Upper lobe of right lung (tissue), 1 donor: Measurements from ENCODE around the gene DAAM1. TPM values are rescaled to one million over a fixed set of nuclear protein-coding genes. Genes with fewer than 3 reads are reported as not detected.

ENCODE experiments used
- ATAC-seq: fragments of 200-7000 bp; cut with Tn5 transposase; one replicate; pipeline ENCODE4 v1.9.1; 2020; ENCODE audit warnings: mild to moderate bottlenecking, moderate library complexity
- DNase-seq: peaks from one replicate; pipeline ENCODE4 v3.0.0-alpha.2; 2020
- H3K27ac ChIP-seq: fragments of 200-600 bp; one replicate; pipeline ENCODE4 v1.8.0; 2022
- H3K27me3 ChIP-seq: fragments of 200-600 bp; one replicate; pipeline ENCODE4 v1.8.0; 2022; ENCODE audit warnings: mild to moderate bottlenecking
- H3K36me3 ChIP-seq: fragments of 200-600 bp; one replicate; pipeline ENCODE4 v1.8.0; 2022
- H3K4me1 ChIP-seq: fragments of 200-600 bp; one replicate; pipeline ENCODE4 v1.8.0; 2022
- H3K4me3 ChIP-seq: fragments of 200-600 bp; one replicate; pipeline ENCODE4 v1.8.0; 2022; ENCODE audit warnings: mild to moderate bottlenecking
- H3K9me3 ChIP-seq: fragments of 200-600 bp; one replicate; pipeline ENCODE4 v1.8.0; 2022
- intact Hi-C: fragments of 100-400 bp; cut with DNase I; formaldehyde crosslinking; loops from one replicate; pipeline ENCODE4 v1.11.0; 2022
- total RNA-seq: library from RNA; stranded (reverse); fragmentation: NEBNext Ultra II Directional; extraction: Animal tissue kit (Norgen Biotek cat#: 25700); gene quantifications from one replicate; pipeline ENCODE4 v1.2.1, GENCODE V29; 2021
- TF ChIP-seq, protein P1 (sequence below): fragments of 200-600 bp; IDR thresholded peaks from one replicate; pipeline ENCODE4 v1.8.0; 2022; ENCODE audit warnings: antibody characterized with exemption
- donor health status: DM: no; HTN: yes; CAD: no; lungs with severe emphysema.

DAAM1 gene
- total RNA-seq, 1 donor from 2014 or later, result 51.2 TPM

DNA sequence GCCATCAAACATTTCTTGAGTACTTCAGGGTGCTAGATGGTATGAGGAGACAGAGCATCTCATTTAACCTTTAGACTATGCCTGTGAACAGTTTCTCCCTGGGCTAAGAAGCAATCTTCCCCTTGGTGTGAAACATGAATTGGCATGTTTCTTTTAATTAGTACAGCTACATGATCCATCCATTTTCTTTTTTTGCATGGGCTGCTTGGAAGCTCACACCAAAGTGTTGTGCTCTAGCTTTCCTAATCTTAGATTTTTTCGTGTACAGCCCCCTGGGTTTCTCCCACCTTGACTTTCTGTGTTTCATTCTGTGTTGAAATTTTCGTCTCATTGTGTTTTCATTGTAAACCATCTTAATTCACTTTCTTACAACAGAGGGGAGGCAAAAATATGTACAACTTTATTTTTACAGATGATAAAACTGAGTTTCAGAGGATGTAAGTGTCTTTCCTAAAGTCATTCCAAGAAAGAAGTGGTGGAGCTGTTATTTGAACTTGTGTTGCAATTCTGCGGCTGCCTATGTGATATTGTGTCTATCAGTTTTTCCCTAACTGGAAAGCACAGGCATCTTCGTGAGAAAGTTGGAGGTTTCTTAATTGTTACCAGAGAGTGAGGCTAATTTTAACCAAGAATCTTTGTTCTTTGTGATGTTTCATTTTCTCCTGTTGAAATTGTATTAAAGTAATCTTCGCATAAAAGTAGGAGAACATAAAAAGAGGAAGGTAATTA is 64.5 kb downstream of the DAAM1 start:
- Histone ChIP-seq H3K4me3 (no peak overlapping the region), H3K36me3 (no peaks in the 10 kb centered on the region), H3K27me3 (no peaks in the 10 kb centered on the region), H3K27ac (peak overlapping the region; percentile 88), H3K9me3 (no peaks in the 10 kb centered on the region), H3K4me1 (peaks cover 48% of the 10 kb centered on the region)
- intact Hi-C loops, result no loop called here
- TF ChIP-seq, protein P1, sequence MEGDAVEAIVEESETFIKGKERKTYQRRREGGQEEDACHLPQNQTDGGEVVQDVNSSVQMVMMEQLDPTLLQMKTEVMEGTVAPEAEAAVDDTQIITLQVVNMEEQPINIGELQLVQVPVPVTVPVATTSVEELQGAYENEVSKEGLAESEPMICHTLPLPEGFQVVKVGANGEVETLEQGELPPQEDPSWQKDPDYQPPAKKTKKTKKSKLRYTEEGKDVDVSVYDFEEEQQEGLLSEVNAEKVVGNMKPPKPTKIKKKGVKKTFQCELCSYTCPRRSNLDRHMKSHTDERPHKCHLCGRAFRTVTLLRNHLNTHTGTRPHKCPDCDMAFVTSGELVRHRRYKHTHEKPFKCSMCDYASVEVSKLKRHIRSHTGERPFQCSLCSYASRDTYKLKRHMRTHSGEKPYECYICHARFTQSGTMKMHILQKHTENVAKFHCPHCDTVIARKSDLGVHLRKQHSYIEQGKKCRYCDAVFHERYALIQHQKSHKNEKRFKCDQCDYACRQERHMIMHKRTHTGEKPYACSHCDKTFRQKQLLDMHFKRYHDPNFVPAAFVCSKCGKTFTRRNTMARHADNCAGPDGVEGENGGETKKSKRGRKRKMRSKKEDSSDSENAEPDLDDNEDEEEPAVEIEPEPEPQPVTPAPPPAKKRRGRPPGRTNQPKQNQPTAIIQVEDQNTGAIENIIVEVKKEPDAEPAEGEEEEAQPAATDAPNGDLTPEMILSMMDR, result no peak
- ATAC-seq (no peak), DNase-seq (no peak)

DNA sequence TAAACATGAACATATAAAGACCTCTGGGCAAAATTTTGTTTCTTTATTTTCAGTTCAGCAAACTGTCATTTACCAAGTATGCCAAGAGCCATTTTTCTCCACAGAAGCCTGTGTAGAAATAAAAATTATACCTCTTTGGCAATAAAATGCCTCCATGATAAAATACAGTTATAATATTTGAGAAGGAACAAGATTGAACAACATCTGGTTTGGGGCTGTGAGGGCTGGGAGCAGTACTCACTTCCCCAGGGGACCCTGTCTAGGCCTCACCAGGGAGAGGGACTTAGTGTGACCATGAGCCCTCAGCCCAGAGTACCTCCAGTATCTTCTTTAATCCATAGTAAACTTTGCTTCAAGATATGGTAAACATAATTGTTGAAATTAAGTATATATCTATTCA is 65.1 kb downstream of the DAAM1 start:
- Histone ChIP-seq H3K4me1 (peaks cover 48% of the 10 kb centered on the region), H3K9me3 (no peaks in the 10 kb centered on the region), H3K27me3 (no peaks in the 10 kb centered on the region), H3K4me3 (no peak overlapping the region), H3K36me3 (no peaks in the 10 kb centered on the region), H3K27ac (peak overlapping the region; percentile 88)
- TF ChIP-seq, protein P1, result no peak
- intact Hi-C loops, result no loop called here
- DNase-seq, result no peak
- no peak for ATAC-seq

DNA sequence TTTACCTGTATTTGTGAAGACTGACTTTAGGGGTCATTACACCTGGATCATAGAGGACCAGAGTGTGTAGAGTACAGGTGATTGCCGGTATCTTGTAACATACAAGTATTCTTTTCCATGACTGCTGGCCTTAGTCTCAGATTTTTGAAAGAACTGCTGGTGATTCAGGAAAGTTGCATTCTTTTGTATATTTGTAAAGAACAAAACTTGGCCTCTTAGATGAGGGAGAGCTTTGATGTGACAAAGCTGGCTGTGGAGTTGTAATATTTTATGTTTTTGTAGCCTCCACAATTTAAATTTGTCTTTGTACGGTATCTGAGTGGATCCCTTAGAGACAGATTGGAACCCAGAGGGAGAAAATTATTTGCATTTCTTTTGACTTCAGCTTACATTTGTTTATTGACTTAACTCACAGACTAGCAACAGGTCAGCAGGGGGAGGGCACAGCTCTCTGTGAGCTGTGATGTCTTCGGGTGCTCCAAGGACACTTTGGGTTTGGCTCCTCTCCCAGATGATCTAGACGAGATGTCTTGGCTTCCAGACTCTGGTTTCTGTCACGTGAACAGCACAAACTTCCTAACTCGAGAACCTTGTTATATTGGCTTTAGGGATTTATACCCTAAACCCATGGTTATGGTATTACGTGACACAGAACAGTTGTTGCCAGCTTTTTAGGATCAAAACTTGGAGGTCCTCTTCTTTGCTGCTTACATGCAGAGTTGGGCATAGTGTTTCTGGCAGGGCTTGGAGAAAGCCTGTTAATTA is 65.9 kb downstream of the DAAM1 start:
- no peak for DNase-seq
- H3K4me1 ChIP-seq, result peaks cover 48% of the 10 kb centered on the region

DNA sequence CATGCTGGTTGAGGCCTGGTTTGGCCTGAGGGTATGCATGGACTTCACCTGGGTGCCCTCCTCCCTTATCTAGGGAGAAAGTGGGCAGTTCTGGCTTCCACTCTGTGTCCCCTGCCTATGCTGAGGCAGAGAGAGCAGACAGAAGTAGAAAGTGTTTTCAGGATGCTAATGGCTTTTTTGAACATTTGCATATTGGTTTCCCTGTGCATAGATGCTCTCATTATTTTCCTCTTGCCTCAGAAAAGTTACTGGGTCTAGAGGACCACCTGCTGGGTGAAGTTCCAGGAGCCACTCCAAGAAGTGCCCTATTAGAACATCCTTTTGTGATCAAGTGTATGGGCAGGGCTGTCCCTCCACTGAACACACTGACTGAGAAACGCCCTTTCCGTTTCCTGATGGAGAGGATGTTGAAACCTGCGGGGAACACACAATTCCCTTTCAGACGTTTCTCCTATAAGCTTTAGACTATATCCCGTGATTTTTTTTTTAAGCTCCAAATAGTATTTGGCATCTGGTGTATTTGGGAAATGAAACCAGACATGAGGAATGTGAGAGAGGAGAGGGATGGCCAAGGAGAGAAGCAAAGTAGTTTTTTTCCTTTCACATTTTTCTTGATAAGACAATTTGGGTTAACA is 66.6 kb downstream of the DAAM1 start:
- Histone ChIP-seq H3K36me3 (no peaks in the 10 kb centered on the region), H3K4me1 (peaks cover 48% of the 10 kb centered on the region), H3K4me3 (no peak overlapping the region), H3K27ac (peak overlapping the region; percentile 88), H3K27me3 (no peaks in the 10 kb centered on the region), H3K9me3 (no peaks in the 10 kb centered on the region)
- ATAC-seq, result peak; percentile 80
- intact Hi-C loops, result no loop called here
- DNase-seq, result no peak
- TF ChIP-seq, protein P1, result no peak

More for the DNA sequence above, 65.9 kb downstream of the DAAM1 start:
- TF ChIP-seq, protein P1, result no peak
- Histone ChIP-seq H3K27ac (peak overlapping the region; percentile 88), H3K9me3 (no peaks in the 10 kb centered on the region), H3K36me3 (no peaks in the 10 kb centered on the region), H3K27me3 (no peaks in the 10 kb centered on the region), H3K4me3 (no peak overlapping the region)
- peak; percentile 84 for ATAC-seq
- intact Hi-C loops, result no loop called here

DNA sequence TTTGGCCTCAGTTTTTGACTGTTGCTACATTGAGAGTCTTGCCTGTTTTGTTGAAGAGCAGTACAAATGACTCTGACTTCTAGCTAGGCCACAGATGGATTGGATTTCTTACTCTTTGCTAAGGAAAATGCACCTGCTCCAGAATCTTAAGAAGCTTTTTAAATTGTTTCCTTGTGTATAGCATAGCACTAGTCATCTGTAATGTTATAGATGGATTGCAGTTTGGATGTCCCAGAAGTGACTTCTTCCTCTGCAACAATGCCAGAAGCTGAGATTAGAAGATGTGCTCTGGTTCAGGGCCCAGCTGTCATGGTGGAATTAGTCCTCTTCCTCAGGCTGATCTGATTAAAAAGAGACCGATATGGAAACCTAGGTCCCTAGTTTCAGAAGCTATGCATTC is 67.9 kb downstream of the DAAM1 start:
- Histone ChIP-seq H3K27me3 (no peaks in the 10 kb centered on the region), H3K4me3 (no peak overlapping the region), H3K27ac (peak overlapping the region; percentile 38), H3K9me3 (no peaks in the 10 kb centered on the region), H3K4me1 (peaks cover 48% of the 10 kb centered on the region), H3K36me3 (no peaks in the 10 kb centered on the region)
- DNase-seq (no peak), ATAC-seq (no peak)
- intact Hi-C loops, result no loop called here
- TF ChIP-seq, protein P1, result no peak
